HTR-8/SVneo (cell line): Measurements from ENCODE around the gene CBLN4.

Experiments used
- DNase-seq: peaks from one replicate; pipeline ENCODE4 v3.0.0; 2011; ENCODE audit warnings: low spot score, mixed read lengths; ENCODE audit not compliant: insufficient read length
- FAIRE-seq: peaks from 2 replicates; lab custom pipeline; 2011; peaks lifted over from hg19 to GRCh38; lab: Jason Lieb, UNC

Gene CBLN4

GRCh38 chr20:56005389-56005715 lies at the start of gene CBLN4:
Gene CBLN4, minus strand, starts transcription at chr20:56005519. Its CDS starts 1,348 bp downstream, at chr20:56004171.
- FAIRE-seq (no peak), DNase-seq (no peak)

DNA sequence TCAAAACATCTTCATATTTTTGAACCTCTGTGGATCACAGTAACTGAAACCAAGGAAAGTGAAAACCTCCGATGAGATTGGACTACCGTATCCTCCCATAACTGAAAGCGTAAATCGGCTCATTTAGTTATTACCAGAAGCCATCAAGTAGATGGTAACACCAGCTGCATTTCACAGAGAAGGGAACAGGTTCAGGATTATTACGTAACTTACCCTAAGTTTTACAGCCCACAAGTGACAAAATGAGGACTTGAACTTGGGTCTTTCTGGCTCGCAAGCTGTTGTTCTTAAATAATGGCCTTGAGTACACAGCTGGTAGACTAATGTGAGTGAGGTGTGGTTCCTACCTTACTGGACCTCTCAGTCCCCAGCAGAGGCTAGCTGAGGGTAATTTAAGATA lies 37.9 kb upstream of the CBLN4 start:
- DNase-seq (no peak), FAIRE-seq (peak; percentile 87)

DNA sequence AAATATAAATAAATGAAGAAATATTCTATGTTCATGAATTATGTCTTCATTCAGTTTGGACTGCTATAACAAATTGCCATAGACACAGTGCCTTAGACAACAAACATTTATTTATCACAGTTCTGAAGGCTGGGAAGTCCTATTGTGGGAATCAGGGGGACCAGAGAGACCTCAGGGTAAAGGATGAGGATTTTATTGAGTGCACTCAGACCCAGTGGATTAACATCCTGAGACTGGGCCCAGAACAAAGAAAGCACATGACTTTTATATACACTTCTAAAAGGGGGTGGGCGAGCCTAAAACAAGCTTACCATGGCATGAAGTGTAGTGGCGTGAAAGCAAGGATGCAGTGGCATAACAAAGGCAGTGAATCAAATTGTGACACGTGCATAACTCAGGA lies 26.9 kb upstream of the CBLN4 start:
- peak; percentile 85 for FAIRE-seq
- DNase-seq: no peak

DNA sequence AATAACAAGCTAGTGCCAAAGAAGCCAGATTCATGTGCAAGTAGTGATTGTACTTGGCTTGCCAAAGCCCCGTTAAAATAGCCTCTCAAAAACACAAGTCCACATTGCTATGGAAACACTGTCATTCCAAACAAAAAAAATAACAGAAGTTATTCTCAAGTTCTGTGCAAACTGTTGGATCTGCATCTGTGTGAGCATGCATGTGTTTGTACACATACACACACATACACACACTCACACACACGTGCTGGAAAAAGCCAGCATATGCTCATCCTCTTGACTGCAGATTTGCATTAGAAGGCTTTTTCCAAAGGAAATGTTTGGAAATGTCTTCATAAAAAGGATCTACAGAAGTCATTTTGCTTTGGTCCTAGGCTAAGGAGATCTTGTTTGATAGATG lies 13.4 kb upstream of the CBLN4 start:
- no peak for DNase-seq
- FAIRE-seq: peak; percentile 63

- DNase-seq: no peak
- FAIRE-seq: peak; percentile 4
Measured at GRCh38 chr20:56018194-56018593, 12.9 kb upstream of the CBLN4 start.

- DNase-seq (no peak), FAIRE-seq (peak; percentile 58)
Measured at GRCh38 chr20:56017560-56017959, 12.2 kb upstream of the CBLN4 start.

- DNase-seq (no peak), FAIRE-seq (peak; percentile 36)
Measured at GRCh38 chr20:56014998-56015397, 9.7 kb upstream of the CBLN4 start.

DNA sequence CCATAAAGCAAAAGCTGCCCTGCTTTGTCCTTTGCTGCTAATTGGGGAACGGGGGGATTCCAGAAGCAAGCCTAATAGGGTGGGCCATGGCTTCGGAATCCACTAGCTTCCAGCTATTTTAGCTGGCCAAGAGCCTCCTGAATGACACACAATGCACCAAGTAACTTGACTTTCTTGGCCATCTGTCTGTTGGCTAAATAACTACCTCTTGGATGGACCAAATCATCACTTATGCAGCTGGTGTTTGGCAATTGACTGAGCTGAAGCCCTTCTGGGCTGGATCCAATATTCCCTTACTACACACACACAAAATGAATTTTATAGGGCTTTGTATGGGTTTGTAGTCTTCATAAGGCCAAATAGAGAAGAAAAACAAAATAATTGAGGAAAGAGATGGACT lies 8.8 kb upstream of the CBLN4 start:
- FAIRE-seq (no peak), DNase-seq (no peak)

- DNase-seq (no peak), FAIRE-seq (no peak)
Measured at GRCh38 chr20:56004611-56005388, 519 bp downstream of the CBLN4 start.

DNA sequence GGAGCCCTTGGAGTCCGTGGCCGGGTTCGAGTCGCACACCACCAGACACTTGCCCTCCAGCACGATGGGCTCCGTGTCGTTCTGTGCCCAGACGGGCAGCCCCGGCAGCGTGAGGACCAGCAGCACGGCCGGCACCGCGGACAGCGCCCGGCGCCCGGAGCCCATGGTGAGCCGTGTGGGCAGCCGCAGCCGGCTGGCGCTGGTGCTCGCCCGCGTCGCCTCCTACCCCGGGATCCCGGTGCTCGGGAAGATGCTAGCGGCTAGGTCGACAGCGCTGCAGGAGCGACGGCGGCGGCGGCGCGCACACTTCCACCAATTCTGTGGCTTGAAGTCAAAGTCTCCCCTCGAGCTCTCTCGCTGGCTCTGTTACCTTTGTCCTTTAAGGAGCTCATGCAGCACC lies 1.3 kb downstream of the CBLN4 start:
- peak; percentile 75 for FAIRE-seq
- DNase-seq: no peak

GRCh38 chr20:56002908-56003800 lies 2.2 kb downstream of the CBLN4 start:
- no peak for DNase-seq
- FAIRE-seq: no peak

DNA sequence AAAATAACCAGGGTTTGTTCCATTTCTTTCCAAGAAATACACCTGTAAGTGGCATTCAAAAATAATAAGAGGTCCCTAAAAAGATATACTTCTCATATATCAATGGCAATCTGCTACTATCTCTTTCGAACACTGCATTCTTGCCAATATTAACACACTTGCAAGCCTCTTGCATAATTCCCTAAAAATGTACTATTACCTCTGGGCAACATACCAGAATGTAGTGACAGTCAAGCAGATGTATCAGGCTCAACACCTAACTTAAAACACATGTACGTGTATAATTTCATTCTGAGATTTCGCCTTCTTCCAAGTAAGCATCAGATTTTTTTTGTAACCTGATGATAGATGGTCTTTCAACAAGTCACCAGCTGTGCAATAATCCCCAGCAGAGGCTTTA lies 3.4 kb downstream of the CBLN4 start:
- peak; percentile 31 for FAIRE-seq
- no peak for DNase-seq

DNA sequence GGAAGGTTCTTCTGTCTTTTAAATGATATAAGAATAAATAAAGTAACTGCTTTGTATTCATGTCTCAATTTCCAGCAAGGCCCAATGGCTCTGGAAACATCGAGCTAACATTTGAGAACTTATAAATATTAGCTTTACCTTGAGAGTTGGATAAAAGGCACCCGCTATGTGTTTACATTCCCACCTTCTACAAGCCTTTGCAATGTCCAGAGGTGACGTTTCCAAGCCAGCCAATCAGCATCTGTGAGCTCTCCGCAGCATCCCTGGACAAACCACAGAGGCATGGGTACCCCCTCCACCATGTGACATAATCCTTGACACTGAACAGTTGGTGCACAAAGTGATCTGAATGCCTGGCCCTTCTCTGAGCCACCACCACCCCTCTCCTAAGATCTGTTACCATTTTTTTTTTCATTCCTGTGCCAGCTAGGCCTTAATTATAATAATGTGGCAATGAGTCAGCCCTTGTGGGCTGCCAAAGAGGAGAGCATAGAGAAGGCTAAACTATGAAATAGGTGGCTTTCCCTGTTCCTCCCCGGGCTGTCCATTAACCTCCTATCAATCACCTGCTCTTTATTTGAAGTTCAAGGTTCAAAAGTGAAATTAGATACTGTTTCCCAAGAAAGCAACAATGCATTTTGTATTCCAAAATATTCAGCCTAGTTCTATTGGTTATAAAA lies 4.1 kb downstream of the CBLN4 start:
- DNase-seq (no peak), FAIRE-seq (peak; percentile 88)

DNA sequence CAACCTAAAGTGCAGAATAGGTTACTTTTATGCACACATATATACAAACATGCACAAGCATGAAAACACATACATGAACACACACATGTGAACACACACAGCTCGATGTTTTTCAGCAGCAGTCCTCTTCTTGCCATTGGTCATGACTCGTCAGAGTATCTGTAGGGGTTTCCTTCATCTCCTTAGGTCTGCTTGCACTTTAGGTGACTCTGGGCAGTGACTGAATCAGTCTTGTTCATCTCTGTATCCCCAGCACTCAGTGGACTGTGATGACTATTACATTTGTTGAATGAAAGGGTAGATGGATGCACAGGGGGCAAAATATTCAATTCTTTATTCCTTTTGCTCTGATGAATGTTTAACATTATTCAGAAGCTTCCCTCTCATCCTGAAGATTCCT lies 26.8 kb downstream of the CBLN4 start:
- DNase-seq: no peak
- peak; percentile 95 for FAIRE-seq

- DNase-seq: no peak
- no peak for FAIRE-seq
Measured at GRCh38 chr20:55977690-55978459, 27.4 kb downstream of the CBLN4 start.

DNA sequence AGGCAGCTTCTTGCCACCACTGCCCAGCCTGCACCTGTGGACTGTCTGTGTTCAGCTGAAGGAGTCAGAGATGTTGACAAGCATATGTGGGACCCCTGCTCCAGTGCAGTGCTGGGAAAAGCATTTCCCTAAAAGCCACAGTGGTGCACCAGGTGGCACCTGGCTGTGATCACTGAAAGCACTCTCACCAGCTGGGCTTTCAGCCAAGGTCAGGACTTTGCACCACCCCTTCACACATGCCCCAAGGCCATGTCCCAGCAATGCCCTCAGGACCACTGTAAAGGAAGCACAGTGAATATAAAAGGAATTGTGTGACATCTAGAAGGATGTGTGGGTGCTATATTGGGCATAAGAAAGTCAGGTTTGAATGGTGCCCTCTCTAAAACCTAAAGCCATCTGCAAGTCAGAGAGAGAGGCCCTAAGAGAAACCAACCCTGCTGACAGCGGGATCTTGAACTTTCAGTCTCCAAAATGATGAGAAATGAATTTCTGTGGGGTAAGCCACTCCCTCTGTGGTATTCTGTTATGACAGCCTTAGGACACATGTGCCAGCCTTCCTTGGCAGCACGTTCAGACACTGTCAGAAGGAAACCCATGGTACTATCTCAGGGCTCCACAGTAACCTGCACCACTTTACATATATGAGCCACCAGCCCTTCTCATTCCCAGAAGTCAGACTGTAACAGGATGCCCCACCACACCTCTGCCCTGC lies 30.7 kb downstream of the CBLN4 start:
- DNase-seq (no peak), FAIRE-seq (peak; percentile 77)

DNA sequence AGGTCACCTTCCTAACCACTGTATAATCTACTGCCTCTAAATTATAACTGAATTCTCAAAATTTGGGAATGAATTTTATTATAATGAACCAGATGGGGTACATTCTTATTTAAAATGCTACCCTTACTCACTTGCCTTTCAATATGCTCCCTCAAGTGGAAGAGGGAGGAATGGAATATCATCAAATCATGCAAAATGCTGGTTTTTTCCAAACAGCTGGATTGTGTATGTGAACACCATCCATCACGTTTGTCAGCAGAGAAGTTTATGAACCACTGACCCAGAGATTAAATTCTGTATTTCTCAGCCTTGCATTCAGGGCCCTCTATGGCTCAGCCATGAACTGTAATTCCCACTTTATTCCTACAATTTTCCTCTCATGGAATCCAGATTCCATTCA lies 40.5 kb downstream of the CBLN4 start:
- DNase-seq (no peak), FAIRE-seq (no peak)

DNA sequence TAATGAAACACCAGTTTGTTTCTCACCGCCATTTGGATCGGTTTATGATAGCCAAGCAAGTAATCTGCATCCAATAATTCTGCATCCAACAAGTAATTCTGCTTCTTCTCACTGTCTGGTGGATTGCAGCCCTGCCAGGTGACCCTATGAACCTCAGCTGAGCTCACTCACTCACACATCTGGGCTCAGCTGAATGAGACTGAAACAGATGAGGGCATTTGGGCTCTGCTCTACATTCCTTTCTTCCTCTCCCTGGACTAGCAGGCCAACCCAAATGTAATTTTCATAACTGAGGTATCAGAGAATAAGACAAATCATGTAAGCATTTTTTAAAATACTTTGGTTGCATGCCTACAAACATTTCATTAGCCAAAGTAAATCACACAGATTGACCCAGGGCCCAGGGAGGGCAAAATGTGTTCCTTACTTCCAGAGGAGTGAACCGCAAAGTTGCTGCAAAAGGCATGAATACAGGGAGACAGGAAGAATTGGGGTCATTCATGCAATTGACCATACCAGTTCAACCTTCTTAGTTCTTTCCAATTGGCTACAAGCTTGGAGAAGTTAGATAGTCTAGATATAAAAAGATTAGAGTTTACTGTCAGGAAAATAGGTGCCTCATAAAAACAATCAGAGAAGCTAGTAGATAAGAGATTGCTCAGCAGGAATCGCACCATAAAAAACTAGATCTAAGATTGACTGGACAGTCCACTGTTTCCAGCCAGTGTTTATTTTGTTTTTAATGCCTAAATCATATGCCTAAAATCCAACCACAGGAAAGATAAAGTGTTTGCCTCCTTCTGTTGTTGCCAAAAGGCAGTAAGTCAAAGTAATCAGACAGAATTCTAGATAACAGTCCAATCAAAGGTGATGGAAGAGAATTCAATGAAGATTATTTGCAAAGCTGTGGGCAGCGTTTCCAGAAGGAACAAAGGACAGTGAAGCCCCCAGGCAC lies 43.7 kb downstream of the CBLN4 start:
- peak; percentile 38 for FAIRE-seq
- DNase-seq: no peak
